ENCODE results near the gene KCNC1.

Gene KCNC1

GRCh38 chr11:17736930-17737817, 2.6 kb downstream of the KCNC1 start:
- Histone ChIP-seq H3K9me3 (ENCODE audit: low read length) (no peaks in the 10 kb centered on the region), H3K79me2 (ENCODE audit: insufficient read depth, low read length) (no peaks in the 10 kb centered on the region), H3K27ac (ENCODE audit: low read depth, low read length, poor library complexity, severe bottlenecking) (no peak overlapping the region), H2AFZ (ENCODE audit: low read length) (no peak overlapping the region), H4K20me1 (ENCODE audit: insufficient read depth, low read length) (no peaks in the 10 kb centered on the region), H3K9me2 (ENCODE audit: low read depth, low read length) (no peaks in the 10 kb centered on the region), H3K9ac (ENCODE audit: low read length) (no peak overlapping the region), H3K36me3 (ENCODE audit: insufficient read depth, low read length) (no peaks in the 10 kb centered on the region), H3K4me1 (ENCODE audit: insufficient read depth, low read length, severe bottlenecking) (peaks cover 4% of the 10 kb centered on the region), H3F3A (ENCODE audit: insufficient read depth, low read length) (no peaks in the 10 kb centered on the region), H3K4me2 (ENCODE audit: low read length) (no peak overlapping the region), H3K27me3 (ENCODE audit: insufficient read depth, low read length) (no peaks in the 10 kb centered on the region), H3K4me3 (ENCODE audit: low read depth, low read length, poor library complexity, severe bottlenecking) (no peak overlapping the region)
- TF ChIP-seq CTCF (IDR thresholded peaks at IDR 0.05; ENCODE audit: low read length), result no peak
- no peak for TF ChIP-seq EZH2 (IDR thresholded peaks at IDR 0.05; ENCODE audit: borderline replicate concordance, low read length)

GRCh38 chr11:17738151-17738973, 3.8 kb downstream of the KCNC1 start:
- Histone ChIP-seq H3K79me2 (ENCODE audit: insufficient read depth, low read length) (no peaks in the 10 kb centered on the region), H3K36me3 (ENCODE audit: insufficient read depth, low read length) (no peaks in the 10 kb centered on the region), H3K4me3 (ENCODE audit: low read depth, low read length, poor library complexity, severe bottlenecking) (no peak overlapping the region), H3F3A (ENCODE audit: insufficient read depth, low read length) (no peaks in the 10 kb centered on the region), H3K4me1 (ENCODE audit: insufficient read depth, low read length, severe bottlenecking) (peaks cover 4% of the 10 kb centered on the region), H3K9ac (ENCODE audit: low read length) (no peak overlapping the region), H2AFZ (ENCODE audit: low read length) (no peak overlapping the region), H3K4me2 (ENCODE audit: low read length) (no peak overlapping the region), H3K27ac (ENCODE audit: low read depth, low read length, poor library complexity, severe bottlenecking) (no peak overlapping the region), H4K20me1 (ENCODE audit: insufficient read depth, low read length) (no peaks in the 10 kb centered on the region), H3K9me3 (ENCODE audit: low read length) (no peaks in the 10 kb centered on the region), H3K27me3 (ENCODE audit: insufficient read depth, low read length) (no peaks in the 10 kb centered on the region), H3K9me2 (ENCODE audit: low read depth, low read length) (no peaks in the 10 kb centered on the region)
- TF ChIP-seq CTCF (IDR thresholded peaks at IDR 0.05; ENCODE audit: low read length) (no peak), EZH2 (IDR thresholded peaks at IDR 0.05; ENCODE audit: borderline replicate concordance, low read length) (no peak)

- no peaks in the 10 kb centered on the region for H3K4me1 ChIP-seq (ENCODE audit: insufficient read depth, low read length, severe bottlenecking)
- H3K27ac ChIP-seq (ENCODE audit: low read depth, low read length, poor library complexity, severe bottlenecking), result no peak overlapping the region
- H3K9ac ChIP-seq (ENCODE audit: low read length), result no peak overlapping the region
- no peak overlapping the region for H2AFZ ChIP-seq (ENCODE audit: low read length)
- no peaks in the 10 kb centered on the region for H3F3A ChIP-seq (ENCODE audit: insufficient read depth, low read length)
- no peaks in the 10 kb centered on the region for H4K20me1 ChIP-seq (ENCODE audit: insufficient read depth, low read length)
- no peaks in the 10 kb centered on the region for H3K27me3 ChIP-seq (ENCODE audit: insufficient read depth, low read length)
- H3K4me3 ChIP-seq (ENCODE audit: low read depth, low read length, poor library complexity, severe bottlenecking), result no peak overlapping the region
- TF ChIP-seq EZH2 (IDR thresholded peaks at IDR 0.05; ENCODE audit: borderline replicate concordance, low read length) (no peak), CTCF (IDR thresholded peaks at IDR 0.05; ENCODE audit: low read length) (no peak)
- H3K9me2 ChIP-seq (ENCODE audit: low read depth, low read length), result no peaks in the 10 kb centered on the region
- H3K4me2 ChIP-seq (ENCODE audit: low read length), result no peak overlapping the region
- no peaks in the 10 kb centered on the region for H3K36me3 ChIP-seq (ENCODE audit: insufficient read depth, low read length)
- H3K79me2 ChIP-seq (ENCODE audit: insufficient read depth, low read length), result no peaks in the 10 kb centered on the region
- H3K9me3 ChIP-seq (ENCODE audit: low read length), result no peaks in the 10 kb centered on the region
Measured at GRCh38 chr11:17739945-17740338, 5.4 kb downstream of the KCNC1 start.

All from OCI-LY1 (cell line).